Keratinocyte (primary cell): Measurements from ENCODE around the gene CHRM4. TPM values are rescaled to one million over a fixed set of nuclear protein-coding genes. Genes with fewer than 3 reads are reported as not detected.
"Not testable (repeated sequence)": the region's sequence is repeated elsewhere in the genome, so short reads cannot be mapped to it uniquely, and the experiment has no call there.

ENCODE experiments used
- DNase-seq: peaks from one replicate; pipeline ENCODE4 v3.0.0-alpha.2; 2011; ENCODE audit warnings: low read depth, missing footprints, low spot score
- FAIRE-seq: peaks from 2 replicates; lab custom pipeline; 2011; peaks lifted over from hg19 to GRCh38; lab: Jason Lieb, UNC
- H2AFZ ChIP-seq: 2 replicates; pipeline ENCODE4 v1.6.0; 2012; ENCODE audit warnings: low read length, control low read depth, inconsistent platforms; ENCODE audit not compliant: control insufficient read depth
- H3K27ac ChIP-seq: 2 replicates; pipeline ENCODE4 v1.5.1; 2011; ENCODE audit warnings: low read length; ENCODE audit not compliant: control insufficient read depth, insufficient read depth
- H3K27me3 ChIP-seq: 3 replicates; pipeline ENCODE4 v1.6.0; 2011; ENCODE audit warnings: low read length; ENCODE audit not compliant: control insufficient read depth, insufficient read depth; ENCODE audit errors: extremely low read depth
- H3K36me3 ChIP-seq, 2 experiments: 2 replicates in 1 of 2; 3 replicates in 1 of 2; pipeline ENCODE4 v1.5.1; 2011; ENCODE audit warnings: low read length in 2 of 2, mild to moderate bottlenecking in 1 of 2; ENCODE audit not compliant: control insufficient read depth in 2 of 2, insufficient read depth in 2 of 2; ENCODE audit errors: extremely low read depth in 1 of 2
- H3K4me1 ChIP-seq: 3 replicates; pipeline ENCODE4 v1.5.1; 2011; ENCODE audit warnings: low read length; ENCODE audit not compliant: control insufficient read depth, insufficient read depth; ENCODE audit errors: extremely low read depth
- H3K4me2 ChIP-seq: 3 replicates; pipeline ENCODE4 v1.6.0; 2011; ENCODE audit warnings: low read depth, low read length; ENCODE audit not compliant: control insufficient read depth, insufficient read depth; ENCODE audit errors: extremely low read depth
- H3K4me3 ChIP-seq, 3 experiments: fragments of 200-600 bp in 1 of 3; sonication (generic) in 1 of 3; 2 replicates in 2 of 3; 3 replicates in 1 of 3; pipeline ENCODE4 v1.5.1; 2011 to 2016; ENCODE audit warnings: low read length in 3 of 3, mild to moderate bottlenecking in 3 of 3, control low read depth in 2 of 3, inconsistent platforms in 1 of 3, low read depth in 1 of 3, mixed read lengths in 1 of 3, mixed run types in 1 of 3, moderate library complexity in 1 of 3; ENCODE audit not compliant: control insufficient read depth in 2 of 3, insufficient read depth in 2 of 3; ENCODE audit errors: extremely low read depth in 1 of 3
- H3K79me2 ChIP-seq: 2 replicates; pipeline ENCODE4 v1.6.0; 2012; ENCODE audit warnings: low read length; ENCODE audit not compliant: control insufficient read depth, insufficient read depth
- H3K9ac ChIP-seq: 3 replicates; pipeline ENCODE4 v1.6.0; 2011; ENCODE audit warnings: low read length; ENCODE audit not compliant: control insufficient read depth, insufficient read depth; ENCODE audit errors: extremely low read depth
- H3K9me1 ChIP-seq: 3 replicates; pipeline ENCODE4 v1.6.0; 2011; ENCODE audit warnings: low read length; ENCODE audit not compliant: control insufficient read depth, insufficient read depth; ENCODE audit errors: extremely low read depth
- H3K9me3 ChIP-seq: 2 replicates; pipeline ENCODE4 v1.5.1; 2012; ENCODE audit warnings: low read depth, low read length; ENCODE audit not compliant: control insufficient read depth
- H4K20me1 ChIP-seq: 3 replicates; pipeline ENCODE4 v1.6.0; 2011; ENCODE audit warnings: low read length; ENCODE audit not compliant: control insufficient read depth, insufficient read depth; ENCODE audit errors: extremely low read depth
- CTCF ChIP-seq, 3 experiments: IDR thresholded peaks in 1 of 3; conservative IDR thresholded peaks in 1 of 3; optimal IDR thresholded peaks in 1 of 3; 2 replicates in 2 of 3; 3 replicates in 1 of 3; pipeline versions ENCODE3 to v1.5.1; 2011; ENCODE audit warnings: low read length in 3 of 3, mild to moderate bottlenecking in 3 of 3, moderate library complexity in 2 of 3, control low read depth in 1 of 3, inconsistent platforms in 1 of 3; ENCODE audit not compliant: insufficient read depth in 2 of 3; ENCODE audit errors: extremely low read depth in 1 of 3
- EZH2 ChIP-seq: IDR thresholded peaks from one replicate; pipeline ENCODE4 v1.6.1; 2012; ENCODE audit warnings: inconsistent platforms, mild to moderate bottlenecking, low read length, moderate library complexity
- dilution Hi-C: fragments of 300-500 bp; cut with MboI; formaldehyde crosslinking; loops from one replicate; pipeline ENCODE4 v1.7.0; 2020; ENCODE audit warnings: low sequenced_read_pairs; ENCODE audit not compliant: extremely low pct_ligation_motif_present
- polyA plus RNA-seq, 5 experiments: library from polyadenylated mRNA; depleted of rRNA in 3 of 5; stranded (reverse) in 3 of 5; stranded (forward) in 1 of 5; unstranded in 1 of 5; fragments of >200 nt; gene quantifications; 1 replicate in 1 of 5; 2 replicates in 3 of 5; 3 replicates in 1 of 5; pipeline versions ENCODE4 v1.2.1 to v1.2.3, GENCODE V29; 2011 to 2012; ENCODE audit warnings: missing spikeins in 2 of 5, low read depth in 1 of 5, low replicate concordance in 1 of 5

CHRM4 gene
- polyA plus RNA-seq, 1 donor (not counting 4 experiments of a cell fraction or from before 2014, with no cell fraction given): not detected

- Histone ChIP-seq H3K9me3 (no peaks in the 10 kb centered on the region), H3K4me1 (no peaks in the 10 kb centered on the region), H3K9me1 (no peaks in the 10 kb centered on the region), H2AFZ (no peak overlapping the region), H3K36me3 (peaks cover 17 to 43% of the 10 kb centered on the region in 2 experiments), H3K27ac (no peak overlapping the region), H4K20me1 (no peaks in the 10 kb centered on the region), H3K4me2 (no peak overlapping the region), H3K4me3 (no peak overlapping the region), H3K27me3 (no peaks in the 10 kb centered on the region), H3K9ac (no peak overlapping the region), H3K79me2 (no peaks in the 10 kb centered on the region)
- FAIRE-seq (no peak), DNase-seq (no peak)
- TF ChIP-seq EZH2 (no peak), CTCF (optimal IDR thresholded peaks at IDR 0.05 in 1 of 3, IDR thresholded peaks at IDR 0.05 in 1 of 3, conservative IDR thresholded peaks at IDR 0.05 in 1 of 3; ENCODE audit: extremely low read depth in 1 of 3, insufficient read depth in 2 of 3, low read length in 3 of 3) (no peak)
- dilution Hi-C loops: no loop called here
These were observed 16.8 kb downstream of the CHRM4 start for GRCh38 chr11:46374815-46375214.

- FAIRE-seq: no peak
- no peak overlapping the region for H2AFZ ChIP-seq
- no peaks in the 10 kb centered on the region for H3K9me1 ChIP-seq
- H3K9ac ChIP-seq: no peak overlapping the region
- no peaks in the 10 kb centered on the region for H3K79me2 ChIP-seq
- peaks cover 24 to 42% of the 10 kb centered on the region in 2 experiments for H3K36me3 ChIP-seq
- no peak overlapping the region for H3K4me3 ChIP-seq
- no peaks in the 10 kb centered on the region for H4K20me1 ChIP-seq
- DNase-seq: no peak
- H3K9me3 ChIP-seq: no peaks in the 10 kb centered on the region
- TF ChIP-seq EZH2 (no peak), CTCF (optimal IDR thresholded peaks at IDR 0.05 in 1 of 3, IDR thresholded peaks at IDR 0.05 in 1 of 3, conservative IDR thresholded peaks at IDR 0.05 in 1 of 3; ENCODE audit: extremely low read depth in 1 of 3, insufficient read depth in 2 of 3, low read length in 3 of 3) (no peak)
- H3K4me2 ChIP-seq: no peak overlapping the region
- no peaks in the 10 kb centered on the region for H3K27me3 ChIP-seq
- no peak overlapping the region for H3K27ac ChIP-seq
- dilution Hi-C loops: no loop called here
- no peaks in the 10 kb centered on the region for H3K4me1 ChIP-seq
These were observed 17.5 kb downstream of the CHRM4 start for GRCh38 chr11:46373787-46374740.

- dilution Hi-C loops, H3K27me3 ChIP-seq, H3K79me2 ChIP-seq, H3K9me1 ChIP-seq, H3K27ac ChIP-seq, H3K4me1 ChIP-seq, FAIRE-seq, H3K9me3 ChIP-seq, H3K4me3 ChIP-seq, H2AFZ ChIP-seq, DNase-seq, H3K9ac ChIP-seq, H4K20me1 ChIP-seq, H3K4me2 ChIP-seq: not testable (repeated sequence)
- H3K36me3 ChIP-seq: peaks cover 33 to 42% of the 10 kb centered on the region in 2 experiments
These were observed 19.1 kb downstream of the CHRM4 start for GRCh38 chr11:46372501-46372900.
